Endometrial microvascular endothelial cells (primary cell): ENCODE data around the gene DDX25. TPM values are rescaled to one million over a fixed set of nuclear protein-coding genes. Genes with fewer than 3 reads are reported as not detected.

Experiments used
- in situ Hi-C: cut with HindIII; loops from 2 replicates; pipeline ENCODE4 v1.10.0; 2017; ENCODE audit warnings: low sequenced_read_pairs, low pct_unique_long_range_greater_than_20kb; ENCODE audit errors: inconsistent ontology term
- total RNA-seq: library from RNA; depleted of rRNA; stranded (reverse); fragments of >200 nt; gene quantifications from one replicate; pipeline ENCODE4 v1.2.3, GENCODE V29; 2015; ENCODE audit errors: inconsistent ontology term

Gene DDX25
- total RNA-seq, 1 donor from 2014 or later = not detected

GRCh38 chr11:125945797-125946520 lies 41.7 kb downstream of the DDX25 start, which contains the start of gene VSIG10L2:
VSIG10L2 (plus strand) TSS chr11:125946044; CDS start chr11:125946056, 12 bp downstream.
- in situ Hi-C loops = loop anchor here (25.0 kb wide), 1 partner anchor 241 kb away; no protein-coding TSS in a partner anchor

- in situ Hi-C loops = loop anchor here (25.0 kb wide), 1 partner anchor 240 kb away; no protein-coding TSS in a partner anchor
Observed at GRCh38 chr11:125946712-125947418, 42.6 kb downstream of the DDX25 start.

- in situ Hi-C loops = loop anchor here (25.0 kb wide), 1 partner anchor 240 kb away; no protein-coding TSS in a partner anchor
Observed at GRCh38 chr11:125947419-125948277, 43.3 kb downstream of the DDX25 start.

GRCh38 chr11:125948278-125949051 lies 44.2 kb downstream of the DDX25 start:
- in situ Hi-C loops = loop anchor here (25.0 kb wide), 1 partner anchor 239 kb away; no protein-coding TSS in a partner anchor

GRCh38 chr11:125949271-125950177 lies 45.2 kb downstream of the DDX25 start:
- in situ Hi-C loops = loop anchor here (25.0 kb wide), 1 partner anchor 238 kb away; no protein-coding TSS in a partner anchor

- in situ Hi-C loops = no loop called here
Observed at GRCh38 chr11:125950178-125950490, 45.8 kb downstream of the DDX25 start.

GRCh38 chr11:125950696-125951651 lies 46.7 kb downstream of the DDX25 start:
- in situ Hi-C loops = no loop called here

- in situ Hi-C loops = no loop called here
Observed at GRCh38 chr11:125951731-125952130, 47.4 kb downstream of the DDX25 start.

- in situ Hi-C loops = no loop called here
Observed at GRCh38 chr11:125952559-125952958, 48.3 kb downstream of the DDX25 start.

GRCh38 chr11:125952973-125953372 lies 48.7 kb downstream of the DDX25 start:
- in situ Hi-C loops = no loop called here

GRCh38 chr11:125953401-125953935 lies 49.2 kb downstream of the DDX25 start:
- in situ Hi-C loops = no loop called here

GRCh38 chr11:125954123-125954944 lies 50.0 kb downstream of the DDX25 start:
- in situ Hi-C loops = no loop called here

GRCh38 chr11:125954945-125955640 lies 50.8 kb downstream of the DDX25 start:
- in situ Hi-C loops = no loop called here

GRCh38 chr11:125955856-125956255 lies 51.5 kb downstream of the DDX25 start:
- in situ Hi-C loops = no loop called here
